GM19238 (cell line): ENCODE measurements around the gene TCF7L2.

Experiments
- DNase-seq: peaks from one replicate; pipeline ENCODE4 v3.0.0; 2011; ENCODE audit warnings: low spot score; ENCODE audit not compliant: insufficient read length

TCF7L2 gene

DNA sequence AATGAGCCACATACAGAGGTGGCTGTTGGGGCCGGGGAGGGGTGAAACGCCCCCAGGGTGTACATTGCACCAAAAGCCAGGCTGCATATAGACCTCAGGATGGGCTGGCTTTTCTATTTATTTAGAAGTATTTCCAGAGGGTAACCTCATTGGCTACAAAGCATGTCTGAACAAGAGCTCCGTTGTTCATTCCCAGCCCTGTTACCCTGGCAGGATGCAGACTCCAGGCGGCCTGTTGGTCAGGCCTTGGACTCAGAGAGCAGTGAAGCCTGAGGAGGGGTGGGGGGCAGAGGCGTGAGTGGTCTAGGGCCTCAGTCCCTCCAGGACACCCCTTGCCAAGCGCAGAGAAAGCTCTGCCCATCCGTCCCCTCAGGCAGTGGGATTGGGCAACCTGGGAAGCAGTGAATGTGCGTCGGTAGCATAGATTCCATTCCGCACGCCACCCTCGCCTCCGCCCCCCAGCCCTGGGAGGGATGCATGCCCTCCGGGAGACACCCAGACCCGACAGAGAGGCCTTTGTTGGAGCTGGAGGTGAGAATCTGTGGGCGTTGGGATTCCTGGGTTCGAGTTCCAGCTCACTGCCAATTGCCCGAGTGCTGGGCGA, 41.9 kb downstream of the TCF7L2 start:
- DNase-seq, result no peak

DNA sequence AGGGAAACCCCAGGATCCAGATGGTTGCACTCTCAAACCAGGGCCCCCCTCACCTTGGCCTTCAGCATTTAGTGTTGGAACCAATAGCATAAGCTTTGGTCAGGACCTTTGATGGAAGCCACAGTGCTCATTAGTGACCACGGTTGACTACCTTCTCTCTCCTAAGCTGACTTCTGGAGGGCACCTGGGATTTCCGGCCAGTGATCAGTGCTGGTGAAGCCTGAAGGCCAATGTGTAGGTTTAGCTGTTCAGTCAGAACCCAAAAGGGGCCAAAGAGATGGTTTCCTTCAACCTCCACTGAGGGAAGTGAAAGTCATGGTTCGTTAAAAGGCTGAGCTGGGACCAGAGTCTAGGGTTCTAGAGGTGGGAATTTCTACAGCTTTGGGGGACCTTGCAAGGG, 46.4 kb downstream of the TCF7L2 start:
- no peak for DNase-seq

DNA sequence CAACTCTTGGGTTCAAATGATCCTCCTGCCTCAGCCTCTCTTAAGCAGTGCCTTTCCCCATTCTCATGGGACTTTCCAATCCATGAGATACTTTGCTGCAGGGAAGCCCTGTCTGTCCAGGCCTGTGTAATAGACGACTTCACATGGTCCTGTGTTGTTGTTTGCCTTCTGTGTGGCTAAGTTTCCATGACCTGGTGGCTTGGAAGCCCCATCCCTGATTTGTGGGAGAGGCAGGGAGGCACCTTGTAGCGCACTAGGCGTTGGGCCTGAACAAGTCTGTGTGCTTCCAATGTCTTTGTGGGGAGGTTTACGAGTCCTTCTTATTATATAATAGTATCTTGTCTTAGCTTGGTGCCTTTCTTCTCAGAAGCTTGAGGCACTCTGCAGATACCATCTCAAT, 49.1 kb downstream of the TCF7L2 start:
- DNase-seq, result no peak

- DNase-seq, result no peak
Observed at GRCh38 chr10:113000442-113000841, 50.4 kb downstream of the TCF7L2 start.

DNA sequence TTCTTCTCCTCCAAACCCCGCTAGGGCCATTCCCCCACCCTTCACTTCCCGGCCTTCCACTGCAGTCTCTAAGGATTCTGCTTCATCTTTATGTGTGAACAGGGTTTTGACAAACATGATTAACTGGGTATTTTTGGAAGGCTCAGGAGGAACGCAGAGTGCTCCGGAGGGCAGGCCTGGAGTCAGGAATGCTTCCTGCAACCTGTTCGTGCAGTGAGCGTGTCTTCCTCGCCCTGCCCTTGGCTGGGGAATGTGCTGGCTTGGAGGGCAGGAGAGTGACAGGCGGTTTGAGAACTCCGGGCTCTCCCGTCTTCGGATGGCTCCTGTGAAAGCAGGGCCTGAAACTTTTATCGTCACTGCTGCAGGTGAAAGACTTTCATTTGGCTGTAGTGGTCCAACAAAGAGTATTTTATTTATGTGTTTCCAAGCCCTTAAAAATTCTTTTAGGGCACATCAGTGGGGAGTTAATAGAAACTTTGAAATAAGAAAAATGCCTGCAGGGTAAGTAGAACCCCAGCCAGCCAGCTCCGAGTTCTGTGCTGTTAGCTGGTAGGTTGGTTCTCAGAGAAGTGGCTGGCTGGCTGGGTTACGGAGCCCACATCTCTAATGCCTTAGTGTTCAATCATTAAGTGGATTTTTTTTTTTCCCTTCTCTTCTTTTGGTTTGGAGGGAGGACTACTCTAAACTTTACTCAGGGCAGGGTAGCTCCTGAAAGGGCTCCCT, 51.0 kb downstream of the TCF7L2 start:
- no peak for DNase-seq

- DNase-seq, result no peak
Observed at GRCh38 chr10:113001599-113002448, 51.8 kb downstream of the TCF7L2 start.

DNA sequence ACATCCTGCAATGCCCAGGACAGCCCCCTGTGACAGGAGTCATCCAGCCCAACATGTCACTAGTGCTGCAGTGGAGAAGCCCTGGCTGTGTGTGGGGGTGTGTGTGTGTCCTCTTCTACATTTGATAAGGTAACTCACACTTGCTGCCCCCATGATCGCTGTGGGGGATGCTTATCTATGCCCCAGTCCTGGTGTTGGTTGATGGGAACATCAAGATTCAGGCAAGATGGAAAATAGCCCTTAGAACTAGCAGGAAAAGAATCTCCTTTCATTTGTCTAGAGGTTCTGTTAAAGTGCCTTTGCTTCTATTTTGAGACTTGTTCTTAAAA, 52.4 kb downstream of the TCF7L2 start:
- DNase-seq, result no peak

- no peak for DNase-seq
Observed at GRCh38 chr10:113003052-113003451, 53.0 kb downstream of the TCF7L2 start.

DNA sequence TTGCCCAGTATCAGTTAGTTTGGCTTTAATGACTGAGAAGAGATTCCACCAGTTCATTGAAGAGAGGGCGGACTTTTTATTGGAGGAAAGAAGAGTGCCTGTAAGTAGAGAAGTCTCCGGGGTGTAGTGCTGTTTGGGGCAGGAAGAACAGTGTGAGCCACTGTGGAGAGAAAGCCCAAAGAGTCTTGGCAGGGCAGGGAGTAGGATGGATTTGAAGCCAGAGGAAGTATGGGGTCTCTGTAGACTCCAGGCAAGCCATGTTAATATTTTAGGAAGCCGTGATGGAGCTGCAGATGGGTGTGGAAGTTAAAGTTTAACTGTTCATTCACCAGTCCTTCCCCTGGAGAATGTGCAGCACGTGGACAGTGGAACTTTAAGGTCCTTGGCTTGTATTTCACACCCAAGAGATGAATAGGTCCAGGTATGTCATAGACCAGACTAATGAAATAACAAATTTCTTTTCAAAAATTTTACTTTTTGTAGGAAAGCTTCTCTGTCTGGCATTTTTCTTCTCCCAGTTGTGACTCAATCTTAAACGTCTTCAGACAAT, 54.1 kb downstream of the TCF7L2 start:
- DNase-seq, result no peak

DNA sequence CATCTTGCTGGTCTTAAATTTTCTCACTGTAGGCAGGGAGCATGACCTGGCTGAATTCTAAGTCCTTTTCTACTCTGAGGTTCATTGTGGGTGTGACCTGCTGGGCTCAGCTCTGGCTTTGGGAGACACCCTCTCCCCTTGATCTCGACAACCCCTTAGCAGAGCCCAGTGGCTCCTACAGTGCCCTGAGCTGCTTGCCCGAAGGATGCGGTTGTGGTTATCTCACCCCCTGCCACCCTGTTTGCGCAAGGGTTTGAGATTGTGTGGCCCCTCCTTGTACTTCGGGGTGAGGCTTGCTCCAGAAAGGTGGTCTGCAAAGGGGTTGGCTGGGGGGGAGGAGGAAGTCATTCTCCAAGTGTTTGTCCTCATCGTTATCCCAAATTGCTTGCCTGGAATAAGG, 55.3 kb downstream of the TCF7L2 start:
- DNase-seq, result no peak

DNA sequence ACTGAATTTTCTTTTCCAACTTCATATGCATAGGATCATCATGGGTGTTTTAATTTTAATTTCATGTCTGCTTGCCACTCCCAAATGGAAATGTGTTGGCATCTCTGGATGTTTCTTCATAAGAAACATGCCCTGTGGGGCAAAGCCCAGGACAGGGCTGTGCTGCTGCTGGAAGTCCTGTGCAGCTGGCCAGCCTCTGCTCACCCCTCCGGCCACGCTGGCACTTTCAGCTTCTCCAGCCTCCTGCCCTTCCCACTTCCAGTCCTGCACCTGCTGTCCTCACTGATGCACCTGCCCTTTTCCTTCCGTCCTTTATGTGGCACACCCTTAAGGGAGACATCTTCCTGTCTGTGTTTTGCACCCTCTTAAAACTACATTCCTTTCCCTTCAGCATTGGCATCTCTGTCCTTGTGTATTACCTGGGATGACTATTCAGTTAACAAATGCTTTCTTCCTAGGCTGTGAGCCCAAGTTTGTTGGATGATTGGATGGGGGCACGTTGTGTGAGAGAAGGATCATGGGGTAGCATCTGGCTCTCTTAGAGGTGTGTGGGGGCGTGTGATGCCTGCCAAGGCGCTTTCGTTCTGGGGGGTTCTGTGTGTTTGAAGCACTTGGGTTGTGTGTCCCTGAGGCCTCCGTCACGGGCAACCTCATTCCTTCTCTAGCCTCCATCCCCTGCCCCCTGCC, 56.8 kb downstream of the TCF7L2 start:
- no peak for DNase-seq

GRCh38 chr10:113007343-113007771, 57.3 kb downstream of the TCF7L2 start:
- no peak for DNase-seq

- no peak for DNase-seq
Observed at GRCh38 chr10:113007821-113008220, 57.8 kb downstream of the TCF7L2 start.

DNA sequence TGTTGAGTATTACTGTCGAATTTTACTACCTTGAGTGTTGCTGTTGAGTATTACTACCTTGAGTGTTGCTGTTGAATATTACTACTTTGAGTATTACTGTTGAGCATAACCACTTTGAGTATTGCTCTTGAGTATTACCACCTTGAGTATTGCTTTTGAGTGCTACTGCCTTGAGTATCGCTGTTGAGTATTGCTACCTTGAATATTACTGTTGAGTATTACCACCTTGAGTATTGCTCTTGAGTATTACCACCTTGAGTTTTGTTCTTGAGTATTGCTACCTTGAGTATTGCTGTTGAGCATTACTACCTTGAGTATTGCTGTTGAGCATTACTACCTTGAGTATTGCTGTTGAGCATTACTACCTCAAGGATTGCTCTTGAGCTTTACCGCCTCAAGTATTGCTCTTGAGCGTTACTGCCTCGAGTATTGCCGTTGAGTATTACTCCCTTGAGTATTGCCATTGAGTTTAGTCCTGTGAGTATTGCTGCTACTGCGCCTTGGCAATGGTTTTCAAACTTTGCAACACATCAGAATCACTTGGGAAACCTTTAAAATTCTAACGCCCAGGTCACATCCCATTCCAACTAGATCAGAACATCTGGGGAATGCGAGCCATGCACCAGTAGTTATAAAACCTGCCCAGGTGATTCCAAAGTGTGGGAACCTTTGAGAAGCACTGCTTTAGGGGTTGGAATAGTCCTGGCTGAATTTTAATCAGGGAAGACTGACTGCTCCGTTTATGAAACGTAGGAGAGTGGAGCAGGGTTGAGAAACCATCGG, 61.7 kb downstream of the TCF7L2 start:
- DNase-seq, result no peak

GRCh38 chr10:113015201-113015600, 65.2 kb downstream of the TCF7L2 start:
- no peak for DNase-seq

DNA sequence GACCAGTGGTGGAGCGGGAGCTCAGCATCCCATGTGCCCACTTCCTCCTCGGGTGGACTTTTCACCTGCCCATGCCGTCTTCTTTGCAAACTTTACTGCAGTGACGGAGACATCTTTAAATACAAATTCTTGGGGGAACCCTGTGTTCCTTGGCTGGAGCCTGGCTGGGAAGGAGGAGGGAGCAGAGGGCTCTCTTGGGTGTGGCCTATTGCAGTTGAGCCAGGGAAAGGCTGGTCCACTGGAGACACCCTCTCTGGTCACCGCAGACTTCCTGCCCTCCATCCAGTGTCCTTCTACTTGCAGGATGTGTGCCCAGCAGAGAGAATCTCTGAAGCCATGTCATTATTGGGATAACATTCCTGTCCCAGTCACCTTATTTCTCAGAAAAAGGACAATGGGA, 67.3 kb downstream of the TCF7L2 start:
- no peak for DNase-seq

DNA sequence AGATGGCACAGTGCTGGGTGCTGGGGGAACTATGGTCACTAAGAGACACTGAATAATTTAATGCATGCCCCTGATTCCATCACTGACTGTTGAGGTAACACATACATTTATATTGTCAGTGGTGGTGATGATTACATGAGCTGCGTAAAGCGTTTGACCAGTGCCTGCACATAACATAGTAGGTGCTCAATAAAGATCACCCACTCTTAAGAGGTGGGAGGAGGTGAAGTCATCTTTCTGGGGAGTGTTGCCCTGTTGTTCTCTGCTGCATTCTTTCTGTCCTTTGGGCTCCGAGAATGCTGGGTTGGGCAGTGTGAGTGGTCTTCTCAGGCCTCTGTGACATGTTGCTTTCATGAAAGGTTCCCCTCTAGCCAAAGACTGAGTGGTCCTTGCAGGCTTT, 68.0 kb downstream of the TCF7L2 start:
- DNase-seq, result no peak

DNA sequence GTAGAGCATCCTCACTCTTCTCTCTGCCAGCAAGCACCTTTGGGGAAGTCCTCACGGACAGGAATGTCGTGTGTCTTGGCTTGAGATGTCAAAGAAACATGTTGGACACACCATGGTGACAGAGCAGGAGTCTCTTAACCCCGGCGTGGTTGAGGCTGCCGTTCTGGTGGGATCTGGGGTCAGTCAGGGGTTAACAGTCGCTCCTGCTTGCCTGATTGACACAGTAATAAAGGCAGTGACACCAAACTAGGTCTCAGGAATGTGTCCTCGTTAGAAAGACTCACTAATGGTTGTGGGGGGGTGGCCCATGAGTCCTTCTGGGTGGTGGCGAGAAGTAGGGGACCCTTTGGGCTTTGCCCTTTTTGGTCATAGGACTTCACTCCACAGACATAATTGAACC, 69.0 kb downstream of the TCF7L2 start:
- DNase-seq, result no peak

DNA sequence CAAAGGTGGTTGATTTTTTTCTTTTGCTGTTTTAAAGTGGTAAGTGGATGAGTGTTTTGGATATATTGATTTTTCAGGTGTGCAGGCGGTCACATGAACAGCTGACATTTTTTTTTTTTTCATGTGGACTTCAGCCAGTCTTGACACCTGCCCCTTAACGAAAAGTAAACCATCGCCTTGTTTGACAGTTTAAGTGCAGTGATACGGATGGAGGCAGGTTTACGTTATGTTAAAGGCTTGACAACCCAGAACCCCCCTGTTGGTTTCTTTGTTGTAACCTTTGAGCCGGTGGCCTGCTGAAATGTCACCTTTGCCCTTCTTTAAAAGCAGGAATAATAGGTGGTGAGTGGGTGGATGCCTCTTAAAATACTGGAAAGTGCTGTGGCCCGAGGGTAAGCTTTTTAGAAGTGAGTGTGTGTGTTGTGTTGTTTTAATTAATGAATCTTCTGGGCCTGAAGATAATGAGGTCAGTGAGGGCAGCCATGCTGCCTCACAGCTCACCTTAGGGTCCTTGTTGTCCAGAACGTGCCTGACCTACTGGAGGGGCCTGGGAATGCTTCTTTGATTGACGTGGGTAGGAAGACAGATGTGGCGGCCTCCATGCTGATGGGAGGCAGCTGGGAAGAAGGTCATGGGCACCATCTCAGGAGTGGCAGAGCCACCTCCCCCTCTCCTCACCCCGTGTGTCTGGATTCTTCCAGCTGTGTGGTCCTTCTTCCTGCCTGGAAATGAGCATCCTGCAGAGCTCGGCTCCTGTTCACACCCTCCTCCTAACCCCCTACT, 69.8 kb downstream of the TCF7L2 start:
- DNase-seq, result no peak

GRCh38 chr10:113020475-113020753, 70.4 kb downstream of the TCF7L2 start:
- no peak for DNase-seq
